NCI-H510A (cell line): ENCODE data around the gene ZFHX3.
"Not testable (repeated sequence)": the region's sequence is repeated elsewhere in the genome, so short reads cannot be mapped to it uniquely, and the experiment has no call there.

Experiments
- DNase-seq: peaks from one replicate; lab custom pipeline; 2025; lab: John Stamatoyannopoulos, UW

Gene ZFHX3

GRCh38 chr16:73021866-73022495, 25.9 kb downstream of the ZFHX3 start:
- no peak for DNase-seq

- no peak for DNase-seq
Measured at GRCh38 chr16:73020409-73020884, 27.5 kb downstream of the ZFHX3 start.

GRCh38 chr16:73019457-73020362, 28.2 kb downstream of the ZFHX3 start:
- no peak for DNase-seq

- no peak for DNase-seq
Measured at GRCh38 chr16:73018821-73019456, 29.0 kb downstream of the ZFHX3 start.

- no peak for DNase-seq
Measured at GRCh38 chr16:73017321-73017720, 30.6 kb downstream of the ZFHX3 start.

- DNase-seq = no peak
Measured at GRCh38 chr16:73016488-73016830, 31.5 kb downstream of the ZFHX3 start.

GRCh38 chr16:73015612-73016487, 32.1 kb downstream of the ZFHX3 start:
- DNase-seq = no peak

GRCh38 chr16:73014768-73015167, 33.2 kb downstream of the ZFHX3 start:
- no peak for DNase-seq

- no peak for DNase-seq
Measured at GRCh38 chr16:73013974-73014373, 34.0 kb downstream of the ZFHX3 start.

- no peak for DNase-seq
Measured at GRCh38 chr16:73012341-73012740, 35.6 kb downstream of the ZFHX3 start.

GRCh38 chr16:73011926-73012325, 36.0 kb downstream of the ZFHX3 start:
- DNase-seq = no peak

GRCh38 chr16:73010150-73010676, 37.7 kb downstream of the ZFHX3 start:
- no peak for DNase-seq

- DNase-seq = not testable (repeated sequence)
Measured at GRCh38 chr16:73009710-73010109, 38.2 kb downstream of the ZFHX3 start.

- no peak for DNase-seq
Measured at GRCh38 chr16:73006026-73006425, 41.9 kb downstream of the ZFHX3 start.

- DNase-seq = no peak
Measured at GRCh38 chr16:73002866-73003265, 45.1 kb downstream of the ZFHX3 start.

GRCh38 chr16:73000907-73001521, 46.9 kb downstream of the ZFHX3 start:
- no peak for DNase-seq

- DNase-seq = no peak
Measured at GRCh38 chr16:73000020-73000906, 47.7 kb downstream of the ZFHX3 start.

- no peak for DNase-seq
Measured at GRCh38 chr16:72999541-73000019, 48.3 kb downstream of the ZFHX3 start.

GRCh38 chr16:72997141-72997542, 50.8 kb downstream of the ZFHX3 start:
- no peak for DNase-seq
